Neutrophil (primary cell): ENCODE results near the gene SHROOM2.

Source experiments
- H3K27ac ChIP-seq: fragments of 200-600 bp; sonication (generic); 2 replicates; pipeline ENCODE4 v1.5.1; 2016; ENCODE audit warnings: mild to moderate bottlenecking, moderate library complexity
- H3K27me3 ChIP-seq: fragments of 200-600 bp; sonication (generic); 2 replicates; pipeline ENCODE4 v1.6.0; 2016; ENCODE audit warnings: mild to moderate bottlenecking
- H3K36me3 ChIP-seq: fragments of 200-600 bp; sonication (generic); 2 replicates; pipeline ENCODE4 v1.5.1; 2017
- H3K4me1 ChIP-seq, 2 experiments: fragments of 200-600 bp in 1 of 2; sonication (generic) in 1 of 2; 1 replicate in 1 of 2; 2 replicates in 1 of 2; pipeline versions ENCODE4 v1.5.1 to v1.6.1; 2013 to 2016; ENCODE audit warnings: low read depth in 1 of 2, low read length in 1 of 2, mild to moderate bottlenecking in 1 of 2, moderate library complexity in 1 of 2; ENCODE audit not compliant: control insufficient read depth in 1 of 2, insufficient read depth in 1 of 2
- H3K4me3 ChIP-seq, 2 experiments: fragments of 200-600 bp in 1 of 2; sonication (generic) in 1 of 2; 1 replicate in 1 of 2; 2 replicates in 1 of 2; pipeline ENCODE4 v1.5.1; 2013 to 2016; ENCODE audit warnings: low read depth in 1 of 2, low read length in 1 of 2, mild to moderate bottlenecking in 1 of 2, moderate library complexity in 1 of 2
- H3K9me3 ChIP-seq: fragments of 200-600 bp; sonication (generic); 2 replicates; pipeline ENCODE4 v1.5.1; 2016
- TF ChIP-seq, protein P1 (sequence below): fragments of 200-600 bp; sonication (generic); IDR thresholded peaks from 2 replicates; pipeline ENCODE4 v1.5.1; 2016; ENCODE audit warnings: antibody characterized with exemption

The SHROOM2 gene

DNA sequence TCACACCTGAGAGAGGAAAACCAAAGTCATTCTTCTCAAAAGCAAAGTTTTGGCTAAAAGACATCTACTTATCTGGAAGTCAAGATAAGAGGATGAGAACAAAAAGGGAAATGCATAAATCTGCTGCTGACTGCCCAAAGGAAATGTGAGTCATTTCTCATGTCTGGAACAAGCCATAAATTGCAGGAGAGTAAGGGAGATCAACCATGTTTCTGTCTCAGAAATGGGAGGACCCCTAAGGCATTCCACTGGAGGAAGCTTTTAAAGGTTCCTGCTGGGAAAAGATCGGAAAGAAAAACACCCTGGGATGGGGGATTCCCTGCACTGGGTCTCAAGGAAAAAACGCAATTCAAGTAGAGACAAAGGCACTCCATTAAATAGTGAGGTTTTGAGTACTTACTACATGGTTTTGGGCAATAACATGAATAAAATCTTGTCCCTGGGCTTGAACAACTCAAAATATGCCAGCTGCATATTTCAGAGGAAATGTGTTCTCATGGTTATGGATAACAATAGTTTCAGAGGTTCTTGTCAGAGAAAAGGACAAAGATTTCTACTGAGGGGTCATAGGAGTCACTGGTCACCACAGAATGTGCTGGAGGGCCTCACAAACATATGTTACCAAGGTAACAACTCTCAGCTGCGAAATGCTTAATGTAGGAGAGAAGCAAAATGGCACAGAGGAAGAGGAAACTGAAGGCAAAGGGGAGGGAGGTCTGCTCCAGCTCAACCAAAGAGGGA, 39.9 kb upstream of the SHROOM2 start:
- no peaks in the 10 kb centered on the region for H3K4me1 ChIP-seq
- peaks cover 19% of the 10 kb centered on the region for H3K27me3 ChIP-seq
- TF ChIP-seq, protein P1, sequence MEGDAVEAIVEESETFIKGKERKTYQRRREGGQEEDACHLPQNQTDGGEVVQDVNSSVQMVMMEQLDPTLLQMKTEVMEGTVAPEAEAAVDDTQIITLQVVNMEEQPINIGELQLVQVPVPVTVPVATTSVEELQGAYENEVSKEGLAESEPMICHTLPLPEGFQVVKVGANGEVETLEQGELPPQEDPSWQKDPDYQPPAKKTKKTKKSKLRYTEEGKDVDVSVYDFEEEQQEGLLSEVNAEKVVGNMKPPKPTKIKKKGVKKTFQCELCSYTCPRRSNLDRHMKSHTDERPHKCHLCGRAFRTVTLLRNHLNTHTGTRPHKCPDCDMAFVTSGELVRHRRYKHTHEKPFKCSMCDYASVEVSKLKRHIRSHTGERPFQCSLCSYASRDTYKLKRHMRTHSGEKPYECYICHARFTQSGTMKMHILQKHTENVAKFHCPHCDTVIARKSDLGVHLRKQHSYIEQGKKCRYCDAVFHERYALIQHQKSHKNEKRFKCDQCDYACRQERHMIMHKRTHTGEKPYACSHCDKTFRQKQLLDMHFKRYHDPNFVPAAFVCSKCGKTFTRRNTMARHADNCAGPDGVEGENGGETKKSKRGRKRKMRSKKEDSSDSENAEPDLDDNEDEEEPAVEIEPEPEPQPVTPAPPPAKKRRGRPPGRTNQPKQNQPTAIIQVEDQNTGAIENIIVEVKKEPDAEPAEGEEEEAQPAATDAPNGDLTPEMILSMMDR = no peak
- no peak overlapping the region for H3K4me3 ChIP-seq
- H3K36me3 ChIP-seq = no peaks in the 10 kb centered on the region
- no peaks in the 10 kb centered on the region for H3K9me3 ChIP-seq
- no peak overlapping the region for H3K27ac ChIP-seq

DNA sequence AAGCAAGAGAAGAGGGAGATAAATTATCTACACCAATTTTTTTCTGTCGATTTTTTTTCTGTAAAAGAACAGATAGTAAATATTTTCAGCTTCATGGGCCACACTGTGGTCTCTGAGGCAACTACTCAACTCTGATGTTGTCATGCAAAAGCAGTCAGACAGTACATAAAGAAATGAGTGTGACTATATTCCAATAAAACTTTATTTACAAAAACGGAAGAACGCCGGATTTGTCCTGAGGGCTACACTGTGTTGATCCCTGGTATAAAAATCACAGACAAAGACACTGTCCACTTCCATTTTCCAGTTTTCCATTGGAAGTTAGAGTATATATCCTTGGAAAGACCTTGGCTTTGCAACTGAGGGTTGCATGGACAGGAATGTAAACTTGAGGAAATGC, 38.6 kb upstream of the SHROOM2 start:
- Histone ChIP-seq H3K4me3 (no peak overlapping the region), H3K27ac (no peak overlapping the region), H3K27me3 (peaks cover 19% of the 10 kb centered on the region), H3K36me3 (no peaks in the 10 kb centered on the region), H3K4me1 (no peaks in the 10 kb centered on the region), H3K9me3 (no peaks in the 10 kb centered on the region)
- TF ChIP-seq, protein P1 = no peak

- H3K4me1 ChIP-seq = no peaks in the 10 kb centered on the region
- TF ChIP-seq, protein P1 = no peak
- H3K36me3 ChIP-seq = no peaks in the 10 kb centered on the region
- H3K27me3 ChIP-seq = peaks cover 19% of the 10 kb centered on the region
- no peak overlapping the region for H3K4me3 ChIP-seq
- no peak overlapping the region for H3K27ac ChIP-seq
- H3K9me3 ChIP-seq = no peaks in the 10 kb centered on the region
Measured at GRCh38 chrX:9749146-9749692, 37.0 kb upstream of the SHROOM2 start.

DNA sequence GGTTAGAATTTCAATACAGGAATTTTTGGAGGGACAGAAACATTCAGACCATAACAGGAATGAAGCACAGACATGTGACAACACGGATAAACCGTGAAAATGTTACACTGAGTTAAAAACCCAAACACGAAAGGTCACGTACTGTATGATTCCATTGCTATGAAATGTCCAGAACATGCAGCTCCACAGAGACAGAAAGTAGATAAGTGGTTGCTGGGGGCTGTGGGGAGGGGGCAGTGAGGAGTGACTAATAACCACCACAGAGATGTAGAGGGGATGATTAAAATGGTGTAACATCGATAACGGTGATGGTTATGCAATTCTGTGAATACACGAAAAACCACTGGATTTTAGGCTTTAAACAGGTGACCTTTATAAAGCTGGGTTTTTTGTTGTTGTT, 28.9 kb upstream of the SHROOM2 start:
- Histone ChIP-seq H3K9me3 (no peaks in the 10 kb centered on the region), H3K27ac (no peak overlapping the region), H3K27me3 (no peaks in the 10 kb centered on the region), H3K4me3 (no peak overlapping the region), H3K4me1 (no peaks in the 10 kb centered on the region), H3K36me3 (no peaks in the 10 kb centered on the region)
- TF ChIP-seq, protein P1 = no peak

DNA sequence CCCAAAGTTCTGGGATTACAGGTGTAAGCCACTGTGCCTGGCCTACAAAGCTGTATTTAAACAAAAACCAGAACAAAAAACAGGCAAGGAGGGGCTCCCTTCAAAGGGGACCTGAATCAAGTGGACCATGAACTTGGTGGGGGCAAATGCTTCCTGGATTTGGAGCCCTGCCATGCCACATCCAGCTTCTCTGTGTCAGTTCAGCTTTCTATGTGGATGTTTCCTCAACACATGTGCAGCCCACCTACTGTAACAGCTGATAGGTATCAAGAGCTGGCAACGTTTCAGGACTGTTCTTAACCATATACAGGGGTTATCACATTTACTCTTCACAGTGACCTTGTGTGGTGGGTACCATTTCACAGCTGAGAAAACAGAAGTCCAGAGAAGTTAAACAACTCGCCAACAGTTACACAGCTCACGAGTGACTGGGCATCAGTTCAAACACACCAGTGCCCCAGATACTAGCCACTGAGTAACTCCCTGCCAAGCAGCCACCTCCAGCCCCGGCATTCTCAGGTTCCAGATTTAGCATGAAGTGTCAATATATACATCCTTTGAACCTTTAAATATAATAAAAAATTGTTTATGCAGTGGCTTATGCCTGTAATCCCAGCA, 28.1 kb upstream of the SHROOM2 start:
- H3K27me3 ChIP-seq = peaks cover 4% of the 10 kb centered on the region
- no peak overlapping the region for H3K27ac ChIP-seq
- H3K36me3 ChIP-seq = no peaks in the 10 kb centered on the region
- H3K4me1 ChIP-seq = no peaks in the 10 kb centered on the region
- no peak overlapping the region for H3K4me3 ChIP-seq
- TF ChIP-seq, protein P1 = no peak
- no peaks in the 10 kb centered on the region for H3K9me3 ChIP-seq
